Aorta (tissue), 5 donors: Measurements from ENCODE around the gene RALGPS1. TPM values are rescaled to one million over a fixed set of nuclear protein-coding genes. Genes with fewer than 3 reads are reported as not detected.

Experiments used
- ATAC-seq: fragments of 200-7000 bp; cut with Tn5 transposase; one replicate; pipeline ENCODE4 v1.9.1; 2022; ENCODE audit warnings: moderate library complexity; ENCODE audit not compliant: low FRiP score
- DNase-seq, 2 donors: peaks; one replicate each; pipeline ENCODE4 v3.0.0-alpha.2; 2020
- H3K27ac ChIP-seq, 2 donors: one replicate each; pipeline ENCODE4 v1.5.1; 2013; ENCODE audit warnings: low read length in 2 of 2, mild to moderate bottlenecking in 2 of 2, moderate library complexity in 2 of 2, control low read depth in 1 of 2, inconsistent platforms in 1 of 2, low read depth in 1 of 2
- H3K27me3 ChIP-seq, 2 donors: one replicate each; pipeline ENCODE4 v1.6.1; 2013; ENCODE audit warnings: control low read depth in 1 of 2, low read length in 1 of 2, mild to moderate bottlenecking in 1 of 2, moderate library complexity in 1 of 2; ENCODE audit not compliant: insufficient read depth in 2 of 2, control insufficient read depth in 1 of 2
- H3K36me3 ChIP-seq, 2 donors: one replicate each; pipeline ENCODE4 v1.6.1; 2013; ENCODE audit warnings: control low read depth in 1 of 2, low read length in 1 of 2, mild to moderate bottlenecking in 1 of 2; ENCODE audit not compliant: insufficient read depth in 2 of 2, control insufficient read depth in 1 of 2
- H3K4me1 ChIP-seq, 2 donors: one replicate each; pipeline ENCODE4 v1.6.1; 2013; ENCODE audit warnings: low read length in 2 of 2, control low read depth in 1 of 2, mild to moderate bottlenecking in 1 of 2, moderate library complexity in 1 of 2; ENCODE audit not compliant: insufficient read depth in 2 of 2, control insufficient read depth in 1 of 2
- H3K4me3 ChIP-seq, 2 donors: one replicate each; pipeline ENCODE4 v1.5.1; 2013; ENCODE audit warnings: low read length in 2 of 2, control low read depth in 1 of 2, mild to moderate bottlenecking in 1 of 2
- H3K9me3 ChIP-seq: one replicate; pipeline ENCODE4 v1.6.1; 2013; ENCODE audit warnings: mild to moderate bottlenecking, low read length; ENCODE audit not compliant: control insufficient read depth
- WGBS, 2 donors: extraction: QIAGEN DNeasy Blood & Tissue Kit; methylation state at CpG; one replicate each; pipeline ENCODE4 v1.1.7; 2013; 5-methylcytosine and 5-hydroxymethylcytosine counted together
- intact Hi-C, 2 donors: fragments of 100-400 bp; cut with DNase I; formaldehyde crosslinking; loops; one replicate each; pipeline versions ENCODE4 v1.14.2 to v1.15.0; 2022
- polyA plus RNA-seq, 2 donors: library from polyadenylated mRNA; stranded (reverse); fragments of 200-250 nt; gene quantifications; one replicate each; pipeline ENCODE4 v1.2.3, GENCODE V29; 2013
- total RNA-seq, 2 donors: library from RNA; stranded (reverse); fragmentation: NEBNext Ultra II Directional; extraction: Animal tissue kit (Norgen Biotek cat#: 25700); gene quantifications; one replicate each; pipeline ENCODE4 v1.2.1, GENCODE V29; 2021
- donor health status: healthy with polysubstance abuse.
- donor health status: Bipolar disorder and iron deficiency.
- donor health status: DM: no; HTN: no; CAD: no.
- donor health status: DM: no; HTN: no; CAD: no.
- donor health status: DM: yes; HTN: yes; CAD: no.

Gene RALGPS1
- total and polyA plus RNA-seq, 4 donors, result 2.0 to 19.7 (median 8.3) TPM

DNA sequence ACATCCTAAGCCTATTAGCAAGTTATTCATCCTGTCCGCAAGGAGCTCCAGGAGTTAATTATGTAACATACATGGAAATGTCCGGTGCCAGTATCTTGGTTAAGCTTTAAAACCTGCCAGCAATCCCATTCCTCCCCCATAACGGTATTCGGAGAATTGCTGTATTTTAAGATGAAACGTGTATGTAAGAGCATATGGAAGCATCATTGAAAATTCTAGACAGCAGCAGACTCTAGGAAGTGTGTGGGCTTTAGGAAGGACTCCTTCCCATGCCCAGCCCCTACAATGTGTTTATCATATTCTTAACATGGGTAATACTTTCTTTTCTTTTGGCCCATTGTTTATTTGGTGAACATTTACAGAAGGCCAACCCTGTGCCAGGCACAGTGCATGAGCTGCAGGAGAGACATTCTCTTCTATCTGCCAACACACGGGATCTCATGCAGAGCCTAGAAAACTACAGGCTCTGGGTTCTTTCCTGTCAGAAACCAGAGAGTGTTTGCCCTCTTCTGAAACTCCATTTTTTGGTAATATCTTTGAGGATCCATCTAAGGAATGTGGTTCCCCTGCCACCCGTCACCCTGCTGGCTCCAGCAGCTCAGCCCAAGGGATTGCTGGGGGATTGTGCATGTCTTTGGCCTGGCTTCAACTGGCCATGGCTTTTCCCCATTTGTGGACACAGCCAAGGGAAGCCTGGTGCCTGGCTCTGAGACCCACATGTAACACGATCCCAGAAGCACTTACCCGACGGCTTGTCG lies 192.8 kb downstream of the RALGPS1 start:
- intact Hi-C loops, result no loop called here
- Histone ChIP-seq H3K4me3 (no peak overlapping the region), H3K27ac (no peak overlapping the region), H3K4me1 (no peaks in the 10 kb centered on the region), H3K36me3 (no peaks in the 10 kb centered on the region), H3K9me3 (no peaks in the 10 kb centered on the region), H3K27me3 (no peaks in the 10 kb centered on the region)
- ATAC-seq, result no peak
- 13 to 25% methylated on average over 11 of the region's 11 CpGs for WGBS, 2 donors
- no peak for DNase-seq

DNA sequence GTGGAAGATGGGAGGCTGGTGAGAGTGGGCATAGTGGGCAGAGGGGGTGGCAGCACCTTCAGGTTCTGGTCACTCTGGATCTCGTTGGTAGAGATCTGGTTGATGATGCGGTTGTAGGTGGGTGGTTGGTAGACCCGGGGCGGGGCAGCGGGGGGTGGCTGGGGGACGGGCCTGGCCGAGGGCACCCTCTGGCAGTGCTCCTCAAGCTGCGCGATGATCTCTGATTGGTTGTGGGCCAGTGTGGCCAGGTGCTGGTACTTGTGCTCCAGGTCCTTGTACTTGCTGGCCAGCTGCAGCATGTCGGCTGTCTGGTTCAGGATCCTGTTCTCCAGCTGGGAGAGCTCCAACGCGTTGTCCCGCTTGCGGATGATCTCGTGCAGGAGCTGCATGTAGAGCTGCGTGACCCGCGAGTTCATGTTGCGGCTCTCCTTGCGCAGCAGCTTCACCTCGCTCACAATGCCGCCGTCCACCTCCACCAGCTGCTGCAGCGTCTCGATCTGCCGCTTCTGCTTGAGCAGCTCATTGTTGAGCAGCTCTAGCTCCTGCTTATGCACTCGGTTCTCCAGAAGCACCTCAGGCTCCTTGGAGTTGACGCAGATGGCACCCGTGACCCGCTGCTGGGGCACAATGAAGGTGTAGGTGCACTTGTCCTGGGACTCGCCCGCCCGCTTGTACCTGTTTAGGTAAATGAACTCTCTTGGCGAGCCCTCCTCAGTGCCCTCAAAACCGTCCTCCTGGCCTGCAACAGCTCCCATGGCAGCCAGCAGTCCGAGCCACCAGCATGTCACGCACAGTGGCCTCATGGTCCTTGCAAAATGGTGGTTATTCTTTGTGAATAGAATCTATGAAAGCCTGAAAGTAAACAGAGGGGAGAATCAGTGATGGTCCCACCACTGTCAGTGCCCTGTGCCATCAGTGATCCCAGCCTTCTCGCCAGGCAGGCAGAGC lies 193.6 kb downstream of the RALGPS1 start:
- Histone ChIP-seq H3K4me3 (no peak overlapping the region), H3K36me3 (no peaks in the 10 kb centered on the region), H3K9me3 (no peaks in the 10 kb centered on the region), H3K27ac (no peak overlapping the region), H3K4me1 (no peaks in the 10 kb centered on the region), H3K27me3 (no peaks in the 10 kb centered on the region)
- intact Hi-C loops, result no loop called here
- DNase-seq, result no peak
- ATAC-seq, result no peak
- 90 to 92% methylated on average over 38 of the region's 38 CpGs for WGBS, 2 donors

DNA sequence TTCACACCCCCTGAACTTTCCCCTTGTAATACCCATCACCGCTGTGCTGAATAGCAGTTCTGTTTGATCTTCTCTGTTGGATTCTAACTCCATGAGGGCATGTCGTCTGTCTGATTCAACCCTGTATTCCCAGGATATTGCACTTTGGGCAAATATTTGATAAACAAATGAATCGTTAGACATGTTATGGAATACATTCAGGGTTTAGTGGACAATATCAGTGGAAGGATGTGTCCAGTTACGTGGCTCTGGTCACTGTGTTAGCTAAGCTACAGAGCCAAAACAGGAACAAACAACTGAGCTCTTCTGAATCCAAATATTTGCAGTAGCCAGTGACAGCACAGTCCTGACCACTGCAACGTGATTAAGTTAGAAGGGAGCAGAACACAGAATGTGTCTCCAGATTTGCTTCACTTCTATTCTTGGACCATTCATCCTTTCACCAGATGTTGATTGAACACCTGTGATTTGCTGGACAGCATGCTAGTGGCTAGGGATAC lies 194.7 kb downstream of the RALGPS1 start:
- H3K27ac ChIP-seq, result no peak overlapping the region
- no peaks in the 10 kb centered on the region for H3K9me3 ChIP-seq
- ATAC-seq, result no peak
- no peaks in the 10 kb centered on the region for H3K27me3 ChIP-seq
- no peaks in the 10 kb centered on the region for H3K36me3 ChIP-seq
- intact Hi-C loops, result no loop called here
- DNase-seq, result no peak
- no peaks in the 10 kb centered on the region for H3K4me1 ChIP-seq
- WGBS, 2 donors, result 82 to 83% methylated on average over 5 of the region's 5 CpGs
- H3K4me3 ChIP-seq, result no peak overlapping the region

GRCh38 chr9:127112056-127112455 lies 197.5 kb downstream of the RALGPS1 start:
- ATAC-seq (peak; percentile 3), DNase-seq (no peak)
- no peaks in the 10 kb centered on the region for H3K27me3 ChIP-seq
- no peaks in the 10 kb centered on the region for H3K36me3 ChIP-seq
- no peaks in the 10 kb centered on the region for H3K4me1 ChIP-seq
- no peaks in the 10 kb centered on the region for H3K9me3 ChIP-seq
- H3K27ac ChIP-seq, result no peak overlapping the region
- intact Hi-C loops, result loop anchor here in 1 of 2 donors (10.0 kb wide), 1 partner anchor 137 kb away; no protein-coding TSS in a partner anchor
- 47% methylated on average over 7 of the region's 7 CpGs for WGBS, 2 donors
- H3K4me3 ChIP-seq, result no peak overlapping the region

DNA sequence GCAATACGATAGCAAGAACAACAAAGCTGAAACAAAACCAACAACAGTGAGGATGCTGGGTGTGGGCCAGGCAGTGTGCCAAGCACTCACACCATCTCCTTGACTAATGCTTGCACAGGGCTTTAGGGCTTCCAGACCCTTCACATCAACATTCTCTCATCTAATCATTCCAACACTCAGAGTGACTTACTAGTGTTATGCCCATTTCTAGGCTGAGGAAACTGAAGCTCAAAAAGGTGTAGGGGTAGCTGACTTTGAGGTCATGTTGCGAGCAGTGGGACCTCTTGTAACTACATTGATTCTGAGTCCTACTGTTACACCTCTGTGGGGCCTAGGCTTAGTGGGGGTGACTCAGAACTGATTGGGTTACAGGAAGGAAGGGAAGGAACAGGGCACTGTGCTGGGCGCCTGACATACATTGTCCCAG lies 198.2 kb downstream of the RALGPS1 start:
- no peaks in the 10 kb centered on the region for H3K27me3 ChIP-seq
- no peak overlapping the region for H3K4me3 ChIP-seq
- DNase-seq (no peak), ATAC-seq (no peak)
- 80 to 90% methylated on average over 3 of the region's 3 CpGs for WGBS, 2 donors
- no peaks in the 10 kb centered on the region for H3K36me3 ChIP-seq
- H3K9me3 ChIP-seq, result no peaks in the 10 kb centered on the region
- H3K27ac ChIP-seq, result no peak overlapping the region
- intact Hi-C loops, result loop anchor here in 1 of 2 donors (10.0 kb wide), 1 partner anchor 138 kb away; no protein-coding TSS in a partner anchor
- H3K4me1 ChIP-seq, result no peaks in the 10 kb centered on the region

DNA sequence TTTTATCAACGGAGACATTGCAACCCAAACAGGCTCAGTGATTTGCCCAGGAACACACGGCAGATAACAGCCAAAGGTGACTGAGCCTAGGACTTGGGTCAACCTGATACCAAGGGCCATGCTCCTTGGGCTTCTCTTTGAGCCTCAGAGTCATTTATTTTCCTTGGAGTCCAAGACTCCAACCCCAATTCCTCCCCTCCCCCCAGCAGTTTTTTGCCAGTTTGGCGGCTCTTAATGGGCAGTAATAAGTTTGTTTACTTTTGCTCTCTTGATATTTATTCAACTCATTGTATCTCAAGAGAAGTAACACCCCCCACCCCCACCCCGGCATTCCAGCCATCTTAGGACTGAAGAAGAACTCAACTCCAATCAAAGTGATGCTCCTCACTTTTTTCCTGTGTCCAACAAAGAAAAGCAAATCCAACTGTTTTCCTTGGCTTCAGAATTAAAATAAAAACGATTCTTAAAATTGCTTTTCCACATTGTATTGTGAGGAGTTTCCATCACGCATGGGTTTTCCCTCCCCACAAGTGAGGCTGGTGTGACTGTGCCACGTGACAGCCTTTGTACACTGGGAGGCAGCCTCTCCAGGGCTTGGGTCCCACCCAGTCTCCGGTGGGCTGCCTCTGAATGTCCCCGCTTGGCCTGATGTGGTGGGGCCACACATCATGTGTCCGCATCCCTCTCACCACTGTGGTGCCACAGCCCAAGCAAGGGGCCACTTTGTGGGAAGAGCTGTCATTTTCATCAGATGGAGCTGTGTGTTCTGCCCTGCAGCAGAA lies 198.8 kb downstream of the RALGPS1 start:
- no peaks in the 10 kb centered on the region for H3K9me3 ChIP-seq
- H3K36me3 ChIP-seq, result no peaks in the 10 kb centered on the region
- H3K4me1 ChIP-seq, result no peaks in the 10 kb centered on the region
- WGBS, 2 donors, result 40 to 46% methylated on average over 10 of the region's 10 CpGs
- ATAC-seq, result no peak
- intact Hi-C loops, result loop anchor here in 1 of 2 donors (10.0 kb wide), 1 partner anchor 139 kb away; no protein-coding TSS in a partner anchor
- no peak overlapping the region for H3K27ac ChIP-seq
- peak in 1 of 2 donors; percentile 42 for DNase-seq
- H3K4me3 ChIP-seq, result no peak overlapping the region
- no peaks in the 10 kb centered on the region for H3K27me3 ChIP-seq

- H3K27me3 ChIP-seq, result no peaks in the 10 kb centered on the region
- no peaks in the 10 kb centered on the region for H3K9me3 ChIP-seq
- ATAC-seq (no peak), DNase-seq (peak in 1 of 2 donors; percentile 40)
- H3K36me3 ChIP-seq, result no peaks in the 10 kb centered on the region
- no peak overlapping the region for H3K27ac ChIP-seq
- no peak overlapping the region for H3K4me3 ChIP-seq
- intact Hi-C loops, result loop anchor here in 1 of 2 donors (10.0 kb wide), 1 partner anchor 140 kb away; no protein-coding TSS in a partner anchor
- no peaks in the 10 kb centered on the region for H3K4me1 ChIP-seq
- 44 to 48% methylated on average over 5 of the region's 5 CpGs for WGBS, 2 donors
These were observed 200.0 kb downstream of the RALGPS1 start for GRCh38 chr9:127114606-127115005.
